UCSD-AML1 (cell line): ENCODE measurements around the gene ADD2.
"Not testable (repeated sequence)": the region's sequence is repeated elsewhere in the genome, so short reads cannot be mapped to it uniquely, and the experiment has no call there.

Experiments used
- DNase-seq: peaks from one replicate; lab custom pipeline; 2025; ENCODE audit not compliant: unreplicated experiment; lab: John Stamatoyannopoulos, UW

Gene ADD2

DNA sequence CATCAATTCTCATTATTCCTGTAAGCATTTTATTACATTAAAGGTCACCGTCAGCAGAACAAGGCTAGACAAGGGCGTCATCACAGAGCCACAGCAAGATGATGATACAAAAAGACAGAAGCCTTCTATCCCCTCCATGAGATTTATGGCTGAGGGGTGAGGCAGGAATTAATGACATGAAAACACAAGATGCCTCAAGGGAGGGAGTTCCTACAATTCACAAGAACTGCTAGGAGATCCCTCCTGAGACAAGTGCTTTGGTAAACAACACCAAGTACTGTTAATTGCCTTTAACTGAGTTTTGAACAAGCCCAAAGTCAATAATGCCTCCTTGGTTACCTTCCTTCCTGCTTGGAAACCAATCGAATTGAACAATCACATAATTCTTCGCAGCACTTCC lies 14.1 kb downstream of the ADD2 start:
- no peak for DNase-seq

DNA sequence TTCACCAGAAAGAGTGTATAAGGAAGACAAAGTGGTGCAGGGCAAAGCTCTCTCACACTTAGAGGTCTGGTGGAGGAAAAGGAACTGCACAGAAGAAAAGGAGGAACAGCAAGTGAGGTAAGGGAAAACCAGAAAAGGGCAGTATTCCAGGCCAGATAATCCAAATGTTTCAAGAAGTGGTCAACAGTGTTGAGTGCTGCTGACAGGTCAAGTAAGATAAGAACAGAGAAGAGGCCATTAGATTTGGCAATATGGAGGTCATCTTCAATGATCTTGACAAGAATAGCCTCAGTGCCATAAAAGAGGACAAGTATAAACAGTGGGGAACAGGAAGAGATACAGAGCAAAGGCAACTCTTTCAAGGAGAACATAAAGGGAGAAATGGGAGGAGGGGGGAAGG lies 15.0 kb downstream of the ADD2 start:
- DNase-seq, result no peak

DNA sequence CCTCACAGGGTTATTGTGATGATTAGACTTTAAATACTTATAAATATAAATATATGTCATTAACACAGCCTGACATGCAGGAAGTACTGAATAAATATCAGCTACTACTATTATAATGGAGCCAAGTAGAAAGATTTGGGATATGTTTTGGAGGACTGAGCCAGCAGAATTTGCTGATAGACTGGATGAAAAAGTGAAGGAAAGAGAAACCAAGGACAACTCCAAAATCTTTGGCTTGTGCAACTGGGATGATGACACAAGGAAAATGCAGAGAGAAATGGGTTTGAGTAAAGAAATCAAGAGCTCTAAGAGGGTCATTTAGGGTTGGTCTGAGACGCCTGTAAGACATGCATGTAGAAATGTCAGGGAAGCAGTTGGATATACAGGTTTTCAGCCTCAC lies 15.6 kb downstream of the ADD2 start:
- DNase-seq, result no peak

DNA sequence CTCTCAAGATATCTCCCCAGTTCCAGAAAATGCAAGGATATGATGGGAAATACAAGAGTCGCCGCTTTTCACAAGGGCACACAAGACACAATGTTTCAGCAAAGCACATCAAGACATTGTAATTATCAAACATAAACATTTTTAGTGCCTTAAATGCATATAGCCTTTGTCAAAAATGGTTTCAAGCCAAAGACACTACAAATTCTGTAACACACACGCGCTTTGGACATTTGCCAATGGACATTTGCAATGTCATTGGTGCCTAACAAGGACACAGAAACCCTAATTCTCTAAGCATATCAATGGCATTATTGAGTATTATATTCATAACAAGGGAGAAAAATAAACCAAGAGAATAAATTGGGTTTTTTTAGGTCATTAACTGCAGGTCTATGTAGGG lies 16.1 kb downstream of the ADD2 start:
- no peak for DNase-seq

DNA sequence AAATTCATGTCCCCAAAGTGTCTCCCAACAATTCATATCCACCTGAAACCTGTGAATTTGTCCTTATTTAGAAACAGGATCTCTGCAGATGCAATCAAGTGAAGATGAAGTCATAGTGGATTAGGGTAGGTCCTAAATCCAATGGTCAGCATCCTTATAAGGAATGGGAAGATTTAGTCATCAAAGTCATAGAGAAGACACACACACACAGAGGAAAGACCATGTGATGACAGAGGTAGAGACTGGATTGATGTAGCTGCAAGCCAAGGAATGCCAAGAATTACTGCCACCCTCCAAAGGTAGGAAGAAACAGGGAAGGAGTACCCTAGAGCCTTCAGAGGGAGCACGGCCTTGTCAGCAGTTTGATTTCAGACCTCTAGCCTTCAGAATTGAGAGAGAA lies 17.7 kb downstream of the ADD2 start:
- DNase-seq, result no peak

DNA sequence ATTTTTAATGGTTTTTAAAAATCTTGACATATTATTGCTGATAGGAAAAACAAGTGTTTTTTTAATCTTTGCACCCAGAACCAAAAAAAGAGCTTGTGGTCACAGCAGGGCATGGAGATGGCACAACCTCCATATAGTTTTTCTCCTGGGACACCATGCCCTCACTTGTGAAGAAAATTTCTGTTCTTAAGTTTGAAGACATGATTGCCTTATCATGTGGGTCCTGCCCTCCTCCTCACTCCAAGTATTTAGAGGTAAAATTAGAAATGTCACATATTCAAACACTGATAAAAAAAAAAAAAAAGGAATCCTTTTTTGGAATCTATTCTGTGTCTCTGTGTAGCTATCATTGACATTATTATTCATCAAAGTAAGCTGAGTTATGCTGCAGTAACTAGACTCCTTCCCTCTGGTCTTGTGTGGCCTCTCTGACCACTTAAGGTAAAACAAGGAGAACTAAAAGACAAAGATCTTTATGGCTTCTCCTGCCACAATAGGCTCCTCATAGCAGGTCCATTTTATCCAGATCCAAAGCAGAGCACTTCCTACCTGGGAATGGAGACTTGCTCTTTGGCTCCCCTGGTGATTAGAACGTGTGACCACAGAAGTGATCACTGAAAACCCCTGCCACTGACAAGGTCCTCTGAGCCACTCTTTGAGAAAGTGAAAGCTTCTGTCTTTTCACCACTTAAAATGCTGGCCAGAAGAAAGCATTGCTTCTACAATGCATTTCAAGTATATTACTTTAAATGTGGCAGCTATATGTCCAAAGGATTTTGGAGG lies 19.8 kb downstream of the ADD2 start:
- DNase-seq, result no peak

DNA sequence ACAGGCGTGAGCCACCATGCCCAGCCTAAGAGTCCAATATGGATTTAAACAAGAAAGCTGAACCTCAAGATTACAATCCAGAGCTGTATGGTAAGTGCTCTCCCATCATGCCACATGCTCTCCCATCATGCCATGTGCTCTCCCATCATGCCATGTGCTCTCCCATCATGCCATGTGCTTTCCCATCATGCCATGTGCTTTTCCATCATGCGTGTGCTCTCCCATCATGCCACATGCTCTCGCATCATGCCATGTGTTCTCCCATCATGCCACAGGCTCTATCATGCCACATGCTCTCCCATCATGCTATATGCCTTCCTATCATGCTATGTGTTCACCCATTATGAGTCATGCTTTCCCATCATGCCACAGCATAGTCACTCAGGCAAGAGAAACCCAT lies 20.7 kb downstream of the ADD2 start:
- no peak for DNase-seq

DNA sequence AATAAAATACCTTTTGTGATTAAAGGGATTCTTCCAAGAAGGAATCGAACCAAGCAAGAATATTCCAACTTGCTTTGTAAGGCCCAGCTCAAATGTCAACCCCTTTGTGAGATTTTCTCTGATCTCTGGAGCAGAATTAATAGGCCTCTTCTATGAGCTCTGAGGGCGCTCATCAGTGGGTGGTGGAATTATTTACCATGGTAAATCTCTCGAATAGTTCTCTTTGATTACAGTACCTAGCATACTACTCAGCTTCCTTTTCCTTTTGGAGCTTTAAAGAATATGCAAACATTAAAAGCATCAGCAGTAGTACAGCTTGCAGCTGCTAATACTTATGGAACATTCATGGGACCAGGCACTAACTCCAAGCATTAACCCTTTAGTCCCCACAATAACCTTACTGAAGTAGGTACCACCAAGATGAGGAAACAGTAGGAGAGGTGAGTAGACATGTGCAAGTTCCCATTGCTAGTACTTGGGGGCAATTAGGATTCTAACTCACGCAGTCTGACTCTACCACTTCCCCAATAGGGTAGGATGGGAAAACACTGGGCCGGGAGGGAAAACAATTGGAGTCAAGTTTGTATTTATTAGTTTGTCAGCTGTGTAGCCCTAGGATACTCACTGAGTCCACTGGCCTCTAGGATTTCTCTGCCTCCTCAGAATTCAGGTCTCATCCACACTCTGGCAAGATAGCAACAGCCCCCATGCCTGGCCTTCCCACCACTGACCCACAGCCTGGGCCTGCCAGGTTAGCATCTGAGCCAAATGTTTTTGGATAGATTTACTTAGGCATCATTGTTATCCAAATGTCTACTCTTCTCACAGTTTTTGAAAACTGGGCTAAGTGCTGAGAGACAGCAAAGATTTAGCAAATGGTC lies 21.7 kb downstream of the ADD2 start:
- DNase-seq, result no peak

DNA sequence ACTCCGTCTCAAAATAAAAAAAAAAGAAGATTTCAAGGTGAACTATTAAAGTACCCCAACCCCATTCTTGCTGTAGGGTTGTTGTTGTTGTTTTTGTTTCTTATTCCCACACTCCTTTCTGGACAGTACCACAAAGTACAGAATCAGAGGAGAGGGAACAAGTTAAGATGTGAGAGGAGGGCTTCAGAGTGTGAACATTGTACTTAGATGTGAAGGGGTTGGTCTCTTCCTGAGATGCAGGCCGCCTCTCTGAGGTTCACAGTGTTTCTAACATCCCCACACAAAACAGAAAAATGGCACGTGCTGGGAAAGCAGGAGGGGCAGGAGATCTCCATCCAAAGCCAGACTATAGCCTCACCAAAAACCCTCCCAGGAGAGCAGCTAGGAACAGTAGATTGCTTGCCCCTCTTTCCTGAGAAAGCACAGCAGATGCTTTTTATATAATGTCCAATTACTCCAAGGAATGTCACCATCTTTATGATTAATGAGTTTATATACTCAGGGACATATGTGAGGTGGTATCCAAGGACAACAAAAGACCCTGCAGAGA lies 22.6 kb downstream of the ADD2 start:
- DNase-seq, result no peak

DNA sequence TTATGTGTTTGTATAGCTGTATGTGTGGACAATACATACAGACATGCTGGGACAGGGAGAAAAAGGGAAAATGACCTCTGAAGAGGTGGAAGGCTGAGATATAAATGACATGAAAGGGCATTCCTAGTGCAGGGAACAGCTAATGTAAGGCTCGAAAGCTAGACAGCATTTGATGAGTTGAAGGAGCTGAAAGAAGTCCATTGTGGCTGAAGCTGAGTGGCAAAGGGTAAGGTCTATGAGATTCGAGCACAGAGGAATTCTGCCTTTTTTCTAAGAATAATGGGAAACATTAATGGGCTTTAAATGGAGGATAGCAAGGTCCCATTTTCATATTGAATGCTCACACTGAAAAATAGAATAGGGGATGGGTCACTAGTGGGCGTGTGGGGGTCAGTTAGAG lies 23.6 kb downstream of the ADD2 start:
- no peak for DNase-seq

DNA sequence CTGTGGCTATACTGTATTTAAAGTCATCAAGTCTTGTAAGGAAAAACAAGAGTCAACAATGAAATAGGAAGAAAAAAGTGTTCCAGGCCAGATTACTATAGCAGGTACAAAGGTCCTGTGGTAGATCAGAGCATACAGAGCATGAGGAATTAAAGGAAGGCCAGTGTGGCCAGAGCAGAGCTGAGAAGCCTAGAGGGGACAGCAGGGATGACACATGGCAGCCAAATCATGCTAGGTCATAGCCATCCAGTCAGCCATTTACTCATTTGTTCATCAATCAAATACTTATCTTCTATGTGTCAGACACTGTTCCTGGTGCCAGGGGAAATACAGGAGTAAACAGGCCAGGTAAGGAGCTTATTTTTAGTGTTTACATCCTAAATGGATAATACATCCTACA lies 24.3 kb downstream of the ADD2 start:
- no peak for DNase-seq

DNA sequence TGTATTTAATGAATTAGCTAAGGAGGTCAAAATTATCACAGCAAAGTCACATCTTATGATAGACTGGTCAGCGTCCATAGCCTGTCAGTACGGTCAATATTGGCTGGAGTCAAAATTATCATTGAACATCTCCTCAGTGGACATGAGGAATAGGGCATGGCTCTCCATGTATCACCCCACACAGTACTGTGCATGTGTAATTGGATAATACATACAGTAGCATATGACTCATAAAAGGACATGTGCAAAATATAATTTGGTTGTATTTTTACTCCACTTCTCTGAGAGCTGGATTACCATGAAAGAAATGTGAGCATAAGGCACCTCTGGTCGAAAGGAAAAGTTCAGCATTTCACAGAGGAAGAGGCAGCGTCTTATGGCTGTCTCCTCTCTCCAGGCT lies 24.9 kb downstream of the ADD2 start:
- DNase-seq, result no peak

DNA sequence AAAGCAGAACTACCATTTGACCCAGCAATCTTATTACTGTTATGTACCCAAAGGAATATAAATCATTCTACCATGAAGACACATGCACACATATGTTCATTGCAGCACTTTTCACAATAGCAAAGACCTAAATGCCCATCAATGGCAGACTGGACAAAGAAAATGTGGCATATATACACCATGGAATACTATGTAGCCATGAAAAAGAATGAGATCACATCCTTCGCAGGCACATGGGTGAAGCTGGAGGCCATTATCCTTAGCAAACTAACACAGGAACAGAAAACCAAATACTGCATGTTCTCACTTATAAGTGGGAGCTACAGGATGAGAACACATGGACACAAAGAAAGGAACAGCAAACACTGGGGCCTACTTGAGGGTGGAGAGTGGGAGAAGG lies 28.5 kb downstream of the ADD2 start:
- DNase-seq, result not testable (repeated sequence)

DNA sequence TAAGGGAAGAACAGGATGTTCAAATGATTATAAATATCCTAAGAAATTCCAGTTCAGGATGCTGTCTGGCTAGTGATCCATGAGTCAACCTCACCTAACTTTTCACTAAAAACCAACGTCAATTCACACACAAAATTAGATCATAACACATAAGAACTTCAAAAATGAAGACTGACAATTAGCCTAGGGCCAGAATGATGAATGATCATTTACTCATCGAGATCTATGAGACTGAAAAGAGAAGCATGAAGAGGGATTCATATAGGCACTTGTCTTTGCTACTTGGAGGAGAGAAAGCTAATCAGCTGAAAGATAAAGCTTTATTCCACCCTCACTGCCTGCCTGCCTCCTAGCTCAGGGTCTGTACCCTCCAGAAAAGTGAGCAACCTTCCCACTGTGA lies 29.8 kb downstream of the ADD2 start:
- no peak for DNase-seq

DNA sequence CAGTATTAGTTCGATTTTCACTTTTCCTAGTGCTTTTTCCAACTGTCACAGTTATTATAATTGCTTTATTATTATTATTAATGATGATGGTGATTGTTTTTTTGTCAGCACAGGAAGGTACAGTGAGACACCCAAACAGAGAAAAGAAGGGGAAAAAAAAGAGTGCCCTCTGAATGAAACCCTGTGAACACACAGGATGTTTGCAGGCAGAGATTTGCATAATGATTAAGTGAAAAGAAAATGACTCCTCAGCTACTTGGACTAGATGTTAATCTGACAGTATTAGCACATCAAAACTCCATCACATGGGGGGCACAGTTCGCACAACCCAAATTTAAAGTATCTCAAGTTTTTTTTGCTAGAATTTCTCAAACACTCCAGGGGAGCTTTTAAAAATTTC lies 32.9 kb downstream of the ADD2 start:
- DNase-seq, result no peak

DNA sequence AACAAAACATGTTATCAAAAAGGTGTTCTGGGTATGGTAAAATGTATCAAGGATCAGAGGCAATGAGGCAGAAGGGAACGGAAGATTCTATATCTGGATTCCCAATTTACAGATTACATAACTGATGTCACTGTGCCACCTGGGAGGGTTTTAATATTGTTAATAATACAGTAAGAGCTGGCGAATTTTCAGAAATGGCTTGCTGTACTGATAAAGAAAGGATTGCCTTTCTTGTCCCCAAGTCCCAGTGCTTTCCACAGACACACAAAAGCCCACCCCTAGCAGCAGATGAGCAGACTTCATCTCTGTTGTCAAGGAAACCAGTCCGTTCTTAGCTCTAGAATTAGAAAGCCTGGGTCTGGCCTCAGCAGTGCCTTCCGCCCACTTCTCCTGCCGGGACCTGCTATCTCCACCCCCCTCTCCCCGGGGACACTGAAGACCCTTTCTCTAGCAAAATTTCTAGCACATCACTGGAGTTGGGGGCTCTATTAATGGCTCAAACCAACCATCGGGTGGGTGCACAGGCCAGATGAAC lies 34.3 kb downstream of the ADD2 start:
- no peak for DNase-seq

DNA sequence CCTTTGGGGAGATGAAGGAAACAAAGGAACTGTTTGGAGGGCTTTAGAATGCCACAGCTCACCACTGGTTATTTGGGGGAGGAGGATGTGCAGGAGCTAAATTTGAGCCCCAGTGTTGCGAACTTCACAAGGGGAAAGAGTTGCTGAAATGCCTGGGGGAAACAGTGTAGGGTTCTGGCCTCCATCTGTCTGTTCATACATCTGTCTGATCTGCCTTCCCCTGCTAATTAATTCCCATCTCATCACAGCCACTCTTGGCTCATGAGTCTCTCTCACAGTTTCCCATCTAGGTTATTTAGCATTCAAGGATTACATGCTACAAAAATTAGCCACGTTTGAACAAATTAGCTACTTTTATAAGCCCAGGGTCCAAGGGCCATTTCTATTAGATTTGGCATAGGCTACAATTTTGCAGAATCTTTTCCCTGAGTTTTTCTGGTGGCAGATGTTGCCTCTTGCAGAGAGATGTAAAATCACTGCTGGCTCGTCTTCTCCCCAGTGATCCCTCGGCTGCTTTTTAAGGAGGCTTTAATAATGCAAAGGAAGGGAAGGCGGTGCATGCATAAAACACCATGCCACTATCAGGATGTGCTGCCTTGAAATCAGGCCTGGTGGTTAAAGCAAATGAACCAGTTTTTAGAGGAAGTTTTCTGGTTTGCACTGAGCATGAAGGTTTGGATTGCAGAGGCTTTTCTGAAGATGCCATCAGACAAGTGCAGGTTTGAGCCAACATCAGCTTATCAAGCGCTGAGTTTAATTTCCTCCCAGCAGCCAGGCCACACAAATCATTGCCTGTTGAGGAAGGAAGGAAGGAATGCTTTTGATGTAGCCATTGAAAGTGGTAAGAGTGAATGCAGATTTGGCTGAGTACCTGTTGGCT lies 35.0 kb downstream of the ADD2 start:
- DNase-seq, result no peak

DNA sequence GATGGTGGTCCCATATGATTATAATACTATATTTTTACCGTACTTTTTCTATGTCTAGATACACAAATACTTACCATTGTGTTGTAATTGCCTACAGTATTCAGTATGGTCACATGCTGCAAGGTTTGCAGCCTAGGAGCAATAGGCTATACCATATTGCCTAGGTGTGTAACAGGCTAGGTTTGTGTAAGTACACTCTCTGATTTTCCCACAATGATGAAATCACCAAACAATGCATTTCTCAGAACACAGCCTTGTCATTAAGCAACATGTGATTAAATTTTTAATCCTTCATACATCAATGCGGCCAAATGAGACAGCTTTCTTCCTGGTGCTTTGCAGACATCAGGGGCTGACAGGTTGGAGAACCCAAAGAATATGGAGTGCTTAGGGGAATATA lies 37.3 kb downstream of the ADD2 start:
- DNase-seq, result no peak

DNA sequence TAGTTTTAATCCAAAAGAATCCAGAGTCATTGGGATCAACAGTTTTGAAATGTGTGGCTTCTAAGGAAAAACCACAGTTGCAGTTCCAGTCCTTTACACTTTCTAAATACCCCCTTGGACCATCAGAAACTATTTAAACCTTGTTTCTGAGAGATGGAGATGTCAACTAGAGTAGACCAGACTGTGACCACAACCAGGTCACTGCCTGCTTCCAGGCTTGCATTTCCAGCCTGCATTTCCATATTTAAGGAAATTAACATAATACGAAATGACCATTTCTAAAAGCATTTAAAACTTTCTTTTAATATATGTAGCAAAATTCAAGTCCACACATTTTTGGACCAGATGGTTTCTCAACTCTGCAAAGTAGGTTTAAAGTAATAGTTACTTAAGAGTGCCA lies 38.4 kb downstream of the ADD2 start:
- DNase-seq, result no peak

DNA sequence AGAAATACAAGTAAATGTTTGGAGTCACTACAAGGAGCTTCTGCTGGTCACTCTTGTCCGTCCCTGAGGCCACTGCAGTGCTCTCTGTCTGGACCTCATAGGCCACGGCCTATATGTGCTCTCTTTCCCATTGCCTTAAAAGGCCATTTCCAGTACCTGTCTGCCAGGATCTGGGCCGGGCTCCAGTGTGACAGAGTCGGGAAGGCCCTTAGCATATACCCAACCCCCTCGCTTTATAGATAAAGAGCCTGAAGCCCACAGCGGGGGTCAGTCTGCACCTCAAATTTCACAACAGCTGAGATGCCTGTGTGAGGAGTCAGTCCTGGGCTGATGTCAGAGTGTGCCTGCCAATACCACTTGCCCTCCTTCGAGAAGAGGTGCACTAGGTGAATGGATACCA lies 39.9 kb downstream of the ADD2 start:
- DNase-seq, result no peak
